GOT3 (cell line): ENCODE results near the gene TRPM3.
"Not testable (repeated sequence)": the region's sequence is repeated elsewhere in the genome, so short reads cannot be mapped to it uniquely, and the experiment has no call there.

Experiments
- DNase-seq: peaks from one replicate; lab custom pipeline; 2025; ENCODE audit warnings: mixed read lengths; lab: John Stamatoyannopoulos, UW

Gene TRPM3

DNA sequence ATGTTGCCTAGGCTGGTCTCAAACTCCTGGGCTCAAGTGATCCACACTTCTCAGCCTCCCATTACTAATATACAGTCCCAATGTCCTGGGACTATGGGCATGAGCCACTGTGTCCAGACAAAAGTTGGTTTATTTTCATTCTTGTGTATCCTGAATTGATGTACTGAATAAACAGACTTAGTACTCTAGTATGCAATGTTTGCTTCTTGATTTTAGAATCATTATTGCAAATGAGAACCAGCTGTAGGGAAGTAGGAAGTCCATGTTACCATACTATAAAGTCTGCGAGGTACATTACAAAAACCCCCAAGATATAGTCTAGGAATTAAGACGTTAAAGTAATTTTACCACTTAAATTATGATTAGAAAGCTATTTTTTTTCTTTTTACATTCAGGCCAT is 372.4 kb downstream of the TRPM3 start:
- DNase-seq, result no peak

DNA sequence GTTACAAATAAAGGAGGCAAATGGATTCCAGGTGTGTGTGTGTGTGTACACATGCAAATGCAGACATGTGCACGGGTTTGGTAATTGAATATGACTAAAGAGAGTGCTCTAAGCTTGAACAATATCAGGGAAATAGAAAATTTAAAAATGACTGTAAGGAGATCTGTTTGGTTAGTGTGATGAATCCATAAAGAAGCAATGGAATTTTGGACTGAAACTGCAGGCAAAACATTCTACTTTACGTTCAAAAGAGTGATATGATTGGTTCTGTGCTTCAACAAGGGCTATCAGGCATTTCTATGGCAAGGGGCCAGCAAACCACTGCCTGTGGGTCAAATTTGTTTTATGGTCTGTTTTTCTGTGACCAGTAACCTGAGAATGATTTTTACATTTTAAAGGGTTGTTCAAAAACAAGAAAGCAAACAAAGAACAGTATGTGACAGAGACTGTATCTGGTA is 374.1 kb downstream of the TRPM3 start:
- DNase-seq, result no peak

- DNase-seq, result no peak
Measured at GRCh38 chr9:70746760-70747159, 374.7 kb downstream of the TRPM3 start.

DNA sequence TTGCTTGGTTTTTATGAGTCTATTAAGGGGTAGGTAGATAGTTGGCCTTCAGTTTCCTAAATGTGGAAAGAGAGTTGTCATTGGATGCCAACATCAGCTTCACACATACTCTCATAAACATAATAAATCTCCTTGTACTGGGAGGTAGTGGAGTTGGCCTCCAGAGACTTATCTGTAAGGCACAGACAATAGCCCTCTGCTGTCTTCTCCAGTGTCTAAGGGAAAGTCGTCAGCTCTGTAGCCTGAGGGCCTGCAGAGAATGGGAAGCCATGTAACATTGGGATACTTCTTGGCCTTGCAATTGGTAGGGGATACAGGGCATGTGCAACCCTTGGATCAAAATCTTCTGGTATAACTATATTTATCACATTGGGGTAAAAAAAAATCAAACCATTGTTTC is 375.1 kb downstream of the TRPM3 start:
- DNase-seq, result no peak

DNA sequence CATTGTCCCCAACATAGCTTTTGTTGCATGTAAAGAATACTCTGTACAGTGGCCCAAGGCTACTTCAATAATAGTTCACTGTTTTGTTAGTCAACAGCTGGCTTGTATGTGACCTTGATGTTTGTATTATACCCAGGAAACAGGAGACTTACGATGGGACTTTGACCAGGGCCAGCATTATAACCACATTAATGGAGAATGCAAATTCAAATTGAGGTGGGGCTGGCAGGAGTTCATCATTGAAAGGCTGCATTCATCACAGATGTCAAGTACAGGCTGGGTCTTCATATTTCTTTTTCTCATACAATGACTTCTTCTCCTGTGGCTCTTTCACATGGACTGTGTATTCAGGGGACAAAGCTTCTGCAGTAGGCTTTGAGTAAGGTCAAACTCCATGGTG is 396.6 kb downstream of the TRPM3 start:
- DNase-seq, result not testable (repeated sequence)

DNA sequence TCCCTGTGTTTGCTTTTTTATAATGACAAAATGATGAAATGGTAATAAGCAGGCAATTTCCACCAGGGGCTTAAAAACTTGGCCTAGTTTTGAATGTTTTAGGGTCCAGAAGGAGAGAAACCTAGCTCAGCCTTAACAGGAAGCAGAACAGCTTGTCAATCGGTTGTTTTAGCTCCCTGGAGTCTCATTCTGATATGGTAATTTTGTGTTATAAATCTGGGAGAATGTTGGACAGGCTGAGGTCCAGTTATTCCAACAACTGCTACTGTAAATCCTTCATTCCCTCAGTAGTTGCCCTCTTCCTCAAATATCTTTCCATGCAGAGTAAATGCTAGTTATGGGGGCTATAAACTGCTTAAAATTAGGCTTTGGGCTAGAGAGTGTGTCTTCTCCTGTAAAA is 397.4 kb downstream of the TRPM3 start:
- not testable (repeated sequence) for DNase-seq

- not testable (repeated sequence) for DNase-seq
Measured at GRCh38 chr9:70706797-70707196, 414.6 kb downstream of the TRPM3 start.

GRCh38 chr9:70701163-70701562 is 420.3 kb downstream of the TRPM3 start:
- no peak for DNase-seq

DNA sequence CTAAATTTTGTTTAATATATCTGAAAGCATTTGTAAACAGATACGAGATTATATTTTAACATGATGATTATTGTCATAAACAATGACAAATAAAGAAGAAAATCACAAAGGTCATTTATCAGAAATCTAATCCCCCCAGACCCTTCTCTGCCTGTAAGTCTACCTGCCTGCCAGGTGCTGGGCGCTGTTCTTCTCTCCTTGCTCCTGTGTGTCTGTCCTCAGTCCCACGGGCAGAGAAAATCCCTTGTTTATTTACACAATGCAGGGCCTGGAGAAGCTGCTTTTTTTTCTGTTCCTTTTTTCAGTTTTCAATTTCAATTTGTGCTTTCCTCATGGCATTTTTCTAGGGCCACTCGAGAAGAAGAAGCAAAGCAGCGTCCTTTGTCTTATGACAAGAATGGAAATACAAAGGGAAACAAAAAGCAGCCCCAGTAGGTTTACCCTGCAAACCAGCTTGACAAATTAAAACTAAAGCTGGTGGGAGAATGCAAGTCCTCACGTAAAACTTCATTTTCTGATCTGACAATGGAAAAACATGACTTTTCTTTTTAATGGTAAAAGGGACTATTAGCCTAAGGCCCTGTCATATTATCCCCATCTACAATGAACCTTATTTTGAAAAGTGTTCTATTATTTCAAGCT is 424.6 kb downstream of the TRPM3 start:
- DNase-seq, result no peak

- DNase-seq, result no peak
Measured at GRCh38 chr9:70694758-70695157, 426.7 kb downstream of the TRPM3 start.

DNA sequence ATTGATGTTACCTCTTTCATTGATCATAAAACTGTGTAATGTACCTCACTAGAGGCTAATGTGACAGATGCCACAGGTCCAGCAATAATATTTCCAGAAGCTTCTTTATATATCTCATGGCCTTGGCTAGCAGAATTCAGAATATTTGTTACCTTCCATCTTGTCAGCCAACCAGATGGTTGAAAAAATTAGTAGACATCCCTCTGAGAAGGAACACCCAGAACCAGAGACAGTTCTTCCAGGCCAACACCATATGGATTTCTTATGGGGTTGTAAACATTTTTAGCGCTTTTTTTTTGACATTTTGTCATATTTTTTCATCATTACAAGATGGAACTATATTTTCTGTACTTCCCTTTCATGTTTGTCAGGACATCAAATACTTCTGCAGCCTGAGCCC is 428.2 kb downstream of the TRPM3 start:
- DNase-seq, result no peak

DNA sequence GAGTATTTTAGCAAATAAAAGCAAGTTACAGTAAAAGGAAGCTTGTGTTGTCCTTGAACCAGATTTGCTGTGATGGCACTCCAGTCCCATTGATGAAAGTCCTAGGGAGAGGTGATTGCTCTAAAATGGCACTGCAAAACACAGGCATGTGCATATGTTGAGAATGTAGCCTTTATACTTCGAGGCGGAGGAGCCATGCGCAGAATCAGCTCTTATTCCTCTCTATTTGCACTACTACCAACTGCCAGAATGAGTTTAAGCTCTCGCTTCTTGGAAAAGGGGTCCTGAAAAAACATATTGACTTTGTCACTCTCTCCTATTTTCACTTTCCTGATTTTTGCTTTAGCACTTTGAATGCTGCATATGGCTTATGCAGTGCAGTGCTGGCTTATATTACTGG is 429.0 kb downstream of the TRPM3 start:
- DNase-seq, result no peak

GRCh38 chr9:70688704-70689103 is 432.7 kb downstream of the TRPM3 start:
- DNase-seq, result no peak

DNA sequence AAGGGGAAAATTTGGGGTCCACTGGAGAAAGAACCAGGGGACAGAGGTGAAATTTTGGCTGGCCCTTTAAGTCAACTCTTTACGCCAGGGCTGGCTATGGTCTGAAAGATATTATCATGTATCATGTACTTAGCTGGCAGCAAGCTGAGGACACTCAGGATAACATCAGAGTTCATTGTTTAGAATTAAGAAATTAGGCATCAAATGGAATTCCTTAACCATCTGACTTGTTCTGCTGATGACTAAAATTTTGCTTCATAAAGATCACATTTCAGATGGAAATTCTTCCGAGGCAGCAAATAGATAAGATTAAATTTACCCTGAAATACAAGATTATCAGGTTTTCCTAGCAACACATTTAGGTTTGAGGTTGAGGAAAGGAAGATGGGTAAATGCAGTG is 437.6 kb downstream of the TRPM3 start:
- no peak for DNase-seq

GRCh38 chr9:70682298-70682697 is 439.1 kb downstream of the TRPM3 start:
- DNase-seq, result no peak

GRCh38 chr9:70679845-70680244 is 441.6 kb downstream of the TRPM3 start:
- no peak for DNase-seq

DNA sequence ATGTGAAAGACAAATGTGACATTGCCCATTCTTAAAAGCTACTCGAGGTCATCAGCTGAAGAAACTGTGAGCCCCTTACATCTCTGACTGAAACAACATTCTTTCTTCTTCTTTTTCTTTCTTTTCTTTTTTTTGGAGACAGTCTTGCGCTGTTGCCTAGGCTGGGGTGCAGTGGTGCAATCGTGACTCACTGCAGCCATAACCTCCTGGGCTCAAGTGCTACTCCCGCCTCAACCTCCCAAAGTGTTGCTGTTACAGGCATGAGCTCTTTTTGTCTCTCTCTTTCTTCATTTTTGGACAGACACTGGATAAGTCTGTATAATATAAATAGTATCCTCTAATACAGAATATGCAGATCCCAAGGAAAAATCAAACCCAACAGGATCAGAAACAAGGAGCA is 443.3 kb downstream of the TRPM3 start:
- DNase-seq, result no peak

DNA sequence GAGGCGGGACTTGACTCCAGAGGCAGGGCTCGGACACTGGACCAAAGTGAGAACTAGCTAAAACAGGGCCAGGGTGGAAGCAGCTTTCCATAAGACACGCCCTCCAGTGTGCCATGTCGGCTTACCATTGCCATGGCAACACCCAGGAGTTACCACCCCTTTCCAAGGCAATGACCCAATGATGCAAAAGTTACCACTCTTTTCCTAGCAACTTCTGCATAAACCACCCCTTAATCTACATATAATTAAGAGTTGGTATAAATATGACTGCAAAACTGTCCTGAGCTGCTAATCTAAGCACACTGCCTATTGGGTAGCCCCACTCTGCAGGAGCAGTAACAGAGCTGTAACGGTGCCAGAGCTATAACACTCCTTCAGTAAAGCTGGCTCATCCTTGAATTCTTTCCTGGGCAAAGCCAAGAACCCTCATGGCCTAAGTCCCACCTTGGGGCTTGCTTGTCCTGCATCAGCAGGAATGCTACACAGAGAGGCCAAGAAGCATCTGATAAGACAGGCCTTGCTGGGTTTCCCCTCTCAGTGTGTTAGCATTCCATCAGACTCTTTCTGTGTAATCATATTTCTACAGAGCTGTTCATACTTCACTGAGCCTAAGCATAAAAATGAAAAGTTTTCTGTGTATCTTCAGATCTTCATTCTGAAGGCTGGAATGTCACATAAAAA is 444.2 kb downstream of the TRPM3 start:
- no peak for DNase-seq

GRCh38 chr9:70675868-70676370 is 445.5 kb downstream of the TRPM3 start:
- DNase-seq, result no peak

- no peak for DNase-seq
Measured at GRCh38 chr9:70673844-70674243, 447.6 kb downstream of the TRPM3 start.

DNA sequence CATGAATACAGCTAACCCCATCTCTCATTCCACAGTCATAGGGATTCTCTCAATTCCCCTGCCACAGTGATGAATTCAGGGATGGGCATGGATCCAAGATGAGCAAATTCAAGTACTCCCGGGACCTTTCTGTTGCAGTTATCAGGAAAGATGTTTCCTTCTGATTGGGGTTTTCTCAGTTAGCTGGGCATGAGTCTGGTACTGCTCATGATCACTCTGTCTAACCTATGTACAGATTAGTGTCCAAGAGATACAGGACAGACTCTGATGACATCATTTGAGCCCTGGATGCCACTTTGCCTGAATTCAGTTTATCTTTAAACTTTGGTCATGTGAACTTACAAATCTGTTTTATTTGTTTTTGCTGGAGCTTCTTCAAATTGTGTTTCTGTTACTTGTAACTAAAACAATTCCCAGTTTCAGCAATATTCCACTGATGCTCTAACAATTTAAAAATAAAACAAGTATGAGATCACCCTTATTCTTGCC is 449.2 kb downstream of the TRPM3 start:
- DNase-seq, result no peak

GRCh38 chr9:70668751-70669150 is 452.7 kb downstream of the TRPM3 start:
- no peak for DNase-seq

GRCh38 chr9:70658765-70659164 is 462.7 kb downstream of the TRPM3 start:
- no peak for DNase-seq
